T-helper 2 cell treated with Interferon-gamma antibody and Interleukin-4, amounts not matched to agents 100 ng/mL and 5 ng/mL, for 36 hours (primary cell): ENCODE data around the gene LCE3D. TPM values are rescaled to one million over a fixed set of nuclear protein-coding genes. Genes with fewer than 3 reads are reported as not detected.

Experiments
- total RNA-seq: library from RNA; stranded (reverse); gene quantifications from 2 replicates; pipeline ENCODE4 v1.2.3, GENCODE V29; 2022

Gene LCE3D
- total RNA-seq, 1 donor from 2014 or later: not detected

Other genes starting within 250 kb of the LCE3D start
- not detected in 2 replicates for gene FLG2, start 220.5 kb downstream of the LCE3D start, total RNA-seq
- gene CRNN, start 166.3 kb downstream of the LCE3D start, total RNA-seq: not detected in 2 replicates
- gene LCE5A, start 69.7 kb downstream of the LCE3D start, total RNA-seq: not detected in 2 replicates
- not detected in 2 replicates for gene CRCT1, start 66.0 kb downstream of the LCE3D start, total RNA-seq
- gene LCE3E, start 13.7 kb downstream of the LCE3D start, total RNA-seq: not detected in 2 replicates
- not detected in 2 replicates for gene LCE3C, start 19.7 kb upstream of the LCE3D start, total RNA-seq
- gene LCE3B, start 33.3 kb upstream of the LCE3D start, total RNA-seq: not detected in 2 replicates
- not detected in 2 replicates for gene LCE3A, start 42.6 kb upstream of the LCE3D start, total RNA-seq
- gene LCE2D, start 82.9 kb upstream of the LCE3D start, total RNA-seq: not detected in 2 replicates
- gene LCE2C, start 94.8 kb upstream of the LCE3D start, total RNA-seq: not detected in 2 replicates
- gene LCE2B, start 105.6 kb upstream of the LCE3D start, total RNA-seq: not detected in 2 replicates
- gene LCE2A, start 117.8 kb upstream of the LCE3D start, total RNA-seq: not detected in 2 replicates
- gene LCE4A, start 127.6 kb upstream of the LCE3D start, total RNA-seq: not detected in 2 replicates
- not detected in 2 replicates for gene KPRP, start 177.5 kb upstream of the LCE3D start, total RNA-seq
- gene LCE1F, start 194.6 kb upstream of the LCE3D start, total RNA-seq: not detected in 2 replicates
- not detected in 2 replicates for gene LCE1E, start 205.7 kb upstream of the LCE3D start, total RNA-seq
- gene LCE1D, start 216.2 kb upstream of the LCE3D start, total RNA-seq: not detected in 2 replicates
- not detected in 2 replicates for gene LCE1C, start 226.1 kb upstream of the LCE3D start, total RNA-seq
- not detected in 2 replicates for gene LCE1B, start 231.5 kb upstream of the LCE3D start, total RNA-seq
- not detected in 2 replicates for gene LCE1A, start 247.0 kb upstream of the LCE3D start, total RNA-seq